Activated CD8-positive, alpha-beta T cell treated with anti-CD3 and anti-CD28 coated beads for 36 hours (primary cell): Measurements from ENCODE around the gene HMCN1. TPM values are rescaled to one million over a fixed set of nuclear protein-coding genes. Genes with fewer than 3 reads are reported as not detected.

ENCODE experiments used
- ATAC-seq: fragments of 200-7000 bp; cut with Tn5 transposase; one replicate; pipeline ENCODE4 v1.10.0; 2021; ENCODE audit warnings: mild to moderate bottlenecking, moderate library complexity
- CTCF ChIA-PET: fragments of 350-600 bp; sonication (Branson Sonifier 250); formaldehyde crosslinking; loops from one replicate; lab custom pipeline; 2021; ENCODE audit warnings: antibody characterized with exemption; lab: Charles Lee
- POLR2A ChIA-PET: fragments of 350-600 bp; sonication (Branson Sonifier 250); formaldehyde crosslinking; loops from one replicate; lab custom pipeline; 2021; ENCODE audit warnings: antibody characterized with exemption; lab: Charles Lee
- DNase-seq: peaks from one replicate; pipeline ENCODE4 v3.0.0-alpha.2; 2020
- H3K27ac Mint-ChIP-seq: one replicate; pipeline ENCODE4 v1.8.0; 2021; ENCODE audit warnings: mild to moderate bottlenecking, mixed read lengths
- H3K27me3 Mint-ChIP-seq: one replicate; pipeline ENCODE4 v1.8.0; 2021; ENCODE audit warnings: mixed read lengths
- H3K36me3 Mint-ChIP-seq: one replicate; pipeline ENCODE4 v1.8.0; 2021; ENCODE audit warnings: low read depth, mixed read lengths
- H3K4me1 Mint-ChIP-seq: one replicate; pipeline ENCODE4 v1.8.0; 2021; ENCODE audit warnings: low read depth, mixed read lengths
- H3K4me3 Mint-ChIP-seq: one replicate; pipeline ENCODE4 v1.8.0; 2021; ENCODE audit warnings: mild to moderate bottlenecking, moderate library complexity, mixed read lengths
- H3K9me3 Mint-ChIP-seq: one replicate; pipeline ENCODE4 v1.8.0; 2021; ENCODE audit warnings: mixed read lengths
- CTCF ChIP-seq: fragments of 200-600 bp; IDR thresholded peaks from one replicate; pipeline ENCODE4 v1.8.0; 2022; ENCODE audit warnings: antibody characterized with exemption, mild to moderate bottlenecking
- intact Hi-C: fragments of 100-400 bp; cut with micrococcal nuclease; formaldehyde crosslinking; loops from one replicate; pipeline ENCODE4 v1.10.0; 2022
- total RNA-seq, 2 experiments: library from RNA; stranded (reverse); gene quantifications; one replicate each; pipeline ENCODE4 v1.2.3, GENCODE V29; 2021

The HMCN1 gene
- total RNA-seq, 2 experiments from 2014 or later: not detected

GRCh38 chr1:186202271-186202764 lies 468.1 kb downstream of the HMCN1 start:
- ChIA-PET CTCF (no interaction called here), POLR2A (no interaction called here)
- TF ChIP-seq CTCF: no peak
- peaks cover 36% of the 10 kb centered on the region for H3K27me3 Mint-ChIP-seq
- H3K36me3 Mint-ChIP-seq: no peaks in the 10 kb centered on the region
- H3K27ac Mint-ChIP-seq: no peak overlapping the region
- no peak overlapping the region for H3K4me3 Mint-ChIP-seq
- H3K9me3 Mint-ChIP-seq: no peaks in the 10 kb centered on the region
- DNase-seq (no peak), ATAC-seq (no peak)
- peaks cover 13% of the 10 kb centered on the region for H3K4me1 Mint-ChIP-seq
- intact Hi-C loops: no loop called here

DNA sequence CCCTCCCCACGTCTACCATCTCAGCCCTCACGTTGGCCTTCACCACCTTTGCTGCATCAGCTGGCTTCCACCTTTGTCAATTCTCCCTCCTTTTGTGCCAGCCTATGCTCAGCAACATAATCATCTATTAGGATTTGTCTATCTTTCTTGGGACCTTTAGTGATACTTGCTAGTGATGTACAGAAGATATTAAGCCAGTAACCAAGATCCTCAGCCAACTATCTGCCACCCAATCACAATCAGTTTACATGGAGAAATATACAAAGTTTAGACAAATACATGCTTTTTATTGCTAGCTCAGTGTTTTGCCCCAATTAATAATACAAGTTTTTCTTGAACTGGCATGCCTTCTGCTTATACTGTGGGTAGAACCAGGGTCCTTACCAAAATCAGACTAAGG lies 468.6 kb downstream of the HMCN1 start:
- Mint-ChIP-seq H3K36me3 (no peaks in the 10 kb centered on the region), H3K4me1 (peaks cover 13% of the 10 kb centered on the region), H3K27me3 (peaks cover 38% of the 10 kb centered on the region), H3K27ac (no peak overlapping the region), H3K9me3 (no peaks in the 10 kb centered on the region), H3K4me3 (no peak overlapping the region)
- intact Hi-C loops: no loop called here
- ChIA-PET CTCF (no interaction called here), POLR2A (no interaction called here)
- DNase-seq (no peak), ATAC-seq (no peak)
- no peak for TF ChIP-seq CTCF

DNA sequence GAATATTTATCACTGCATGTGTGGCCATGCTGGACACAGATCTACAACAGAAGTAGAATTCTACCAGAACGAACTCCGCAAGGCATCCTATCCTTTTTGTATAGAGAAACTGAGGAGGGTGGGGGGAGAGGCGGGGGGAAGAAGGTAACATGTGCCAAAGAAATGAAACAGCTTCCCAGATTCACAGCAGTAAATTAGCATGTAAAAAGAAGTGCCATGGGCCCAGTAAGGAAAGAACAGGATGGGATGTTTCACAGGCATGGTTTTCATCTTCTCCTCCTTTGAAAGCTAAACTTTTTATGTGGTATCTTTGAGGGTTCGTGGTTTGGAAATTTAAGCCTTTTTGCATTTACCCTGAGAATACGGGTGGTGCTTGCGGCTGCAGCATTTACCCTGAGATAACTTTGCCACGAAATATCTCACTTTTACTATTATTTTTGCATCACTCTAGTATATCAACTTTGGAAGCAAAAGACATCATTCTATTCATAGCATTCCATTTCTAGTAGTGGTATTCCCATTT lies 471.9 kb downstream of the HMCN1 start:
- no peak for DNase-seq
- ATAC-seq: no peak
- intact Hi-C loops: no loop called here
- Mint-ChIP-seq H3K27ac (no peak overlapping the region), H3K9me3 (no peaks in the 10 kb centered on the region), H3K4me3 (no peak overlapping the region), H3K27me3 (peaks cover 51% of the 10 kb centered on the region), H3K36me3 (no peaks in the 10 kb centered on the region), H3K4me1 (peaks cover 13% of the 10 kb centered on the region)
- no peak for TF ChIP-seq CTCF
- ChIA-PET CTCF (no interaction called here), POLR2A (no interaction called here)

GRCh38 chr1:186207391-186208085 lies 473.3 kb downstream of the HMCN1 start:
- H3K27ac Mint-ChIP-seq: no peak overlapping the region
- peaks cover 13% of the 10 kb centered on the region for H3K4me1 Mint-ChIP-seq
- ATAC-seq: no peak
- peaks cover 55% of the 10 kb centered on the region for H3K27me3 Mint-ChIP-seq
- POLR2A ChIA-PET: no interaction called here
- DNase-seq: no peak
- H3K9me3 Mint-ChIP-seq: no peaks in the 10 kb centered on the region
- no peak for TF ChIP-seq CTCF
- H3K4me3 Mint-ChIP-seq: no peak overlapping the region
- H3K36me3 Mint-ChIP-seq: no peaks in the 10 kb centered on the region
- CTCF ChIA-PET: no interaction called here
- intact Hi-C loops: no loop called here

- ChIA-PET CTCF (no interaction called here), POLR2A (no interaction called here)
- peaks cover 48% of the 10 kb centered on the region for H3K27me3 Mint-ChIP-seq
- DNase-seq (no peak), ATAC-seq (no peak)
- no peak for TF ChIP-seq CTCF
- intact Hi-C loops: no loop called here
- H3K4me1 Mint-ChIP-seq: peaks cover 13% of the 10 kb centered on the region
- H3K9me3 Mint-ChIP-seq: no peaks in the 10 kb centered on the region
- H3K27ac Mint-ChIP-seq: no peak overlapping the region
- H3K36me3 Mint-ChIP-seq: no peaks in the 10 kb centered on the region
- H3K4me3 Mint-ChIP-seq: no peak overlapping the region
These were observed 474.4 kb downstream of the HMCN1 start for GRCh38 chr1:186208405-186209129.
